Right forelimb (tissue), 1 donor: ENCODE data around the gene UBN2.
"Not testable (repeated sequence)": the region's sequence is repeated elsewhere in the genome, so short reads cannot be mapped to it uniquely, and the experiment has no call there.

Experiments used
- DNase-seq: peaks from one replicate; pipeline ENCODE4 v3.0.0-alpha.2; 2018

Gene UBN2

DNA sequence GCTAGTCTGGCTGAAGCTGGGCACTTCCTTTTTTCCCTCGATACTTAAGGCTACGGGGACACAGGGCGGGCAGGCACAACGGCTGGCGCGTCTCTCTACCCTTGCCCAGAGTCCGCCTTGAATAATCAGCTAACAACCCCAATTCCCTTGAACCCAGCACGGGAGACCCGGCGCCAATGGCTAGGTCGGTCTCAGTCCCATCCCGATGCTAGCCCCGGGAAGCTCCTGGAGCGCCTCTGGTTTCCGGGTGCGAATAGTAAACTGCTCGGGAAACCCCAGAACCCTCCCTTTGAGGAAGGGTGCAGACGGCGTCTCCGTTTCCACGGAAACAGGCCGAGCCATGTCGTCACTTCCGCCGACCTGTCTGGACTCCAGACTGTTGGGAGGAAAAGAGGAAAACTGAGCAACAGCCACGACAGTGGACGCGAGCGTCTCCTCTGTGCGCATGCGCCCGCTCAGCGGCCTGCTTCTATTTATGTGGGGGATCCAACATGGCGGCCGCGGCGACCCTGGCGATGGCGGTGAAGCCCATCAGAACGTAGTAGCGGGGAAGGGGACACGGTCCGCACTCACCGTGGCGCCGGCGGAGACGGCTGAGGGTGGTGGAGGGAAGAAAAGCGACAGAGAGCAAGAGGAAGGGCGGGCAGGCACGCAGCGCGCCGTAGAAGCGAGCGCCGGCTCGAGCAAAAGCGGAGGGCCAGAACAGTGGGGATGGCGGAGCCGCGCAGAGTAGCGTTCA lies at the start of gene UBN2:
Gene UBN2 (plus strand): TSS at position 464 of the 739 bp plus-strand sequence. CDS start 248 bp downstream, at position 712.
- DNase-seq = peak; percentile 97

DNA sequence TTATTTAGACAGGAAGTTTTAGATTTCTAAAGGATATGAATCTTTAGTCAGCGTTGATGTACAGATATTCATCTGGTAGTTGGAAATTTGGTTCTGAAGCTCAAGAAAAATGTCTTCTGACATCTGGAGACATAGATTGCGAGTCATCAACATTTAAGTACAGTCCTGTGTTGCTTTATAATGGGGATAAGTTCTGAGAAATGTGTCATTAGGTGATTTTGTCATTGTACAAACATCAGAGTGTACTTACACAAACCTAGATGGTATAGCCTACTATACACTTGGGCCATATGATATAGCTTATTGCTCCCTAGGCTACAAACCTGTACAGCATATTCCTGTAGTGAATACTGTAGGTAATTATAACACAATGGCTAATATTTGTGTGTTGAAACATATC lies 49.6 kb upstream of the UBN2 start:
- DNase-seq = no peak

DNA sequence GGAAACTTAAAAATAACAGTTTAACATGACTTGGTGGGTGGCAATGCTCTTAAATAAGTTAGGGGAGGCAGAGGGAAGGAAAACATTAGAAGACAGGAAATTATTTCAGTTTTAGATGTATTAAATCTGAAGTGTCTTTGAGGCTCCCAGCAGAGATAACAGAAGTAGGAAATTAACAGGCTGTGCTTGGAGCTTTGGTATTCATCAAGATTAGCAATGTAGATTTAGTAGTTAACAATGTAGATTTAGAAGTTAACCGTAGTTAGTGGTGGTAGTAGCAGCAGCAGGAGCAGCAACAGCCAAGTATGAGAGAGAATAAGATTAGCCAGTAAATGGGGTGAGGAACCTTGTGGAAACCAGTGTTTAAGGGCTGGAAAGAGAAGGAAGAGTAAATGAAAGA lies 48.7 kb upstream of the UBN2 start:
- DNase-seq = no peak

DNA sequence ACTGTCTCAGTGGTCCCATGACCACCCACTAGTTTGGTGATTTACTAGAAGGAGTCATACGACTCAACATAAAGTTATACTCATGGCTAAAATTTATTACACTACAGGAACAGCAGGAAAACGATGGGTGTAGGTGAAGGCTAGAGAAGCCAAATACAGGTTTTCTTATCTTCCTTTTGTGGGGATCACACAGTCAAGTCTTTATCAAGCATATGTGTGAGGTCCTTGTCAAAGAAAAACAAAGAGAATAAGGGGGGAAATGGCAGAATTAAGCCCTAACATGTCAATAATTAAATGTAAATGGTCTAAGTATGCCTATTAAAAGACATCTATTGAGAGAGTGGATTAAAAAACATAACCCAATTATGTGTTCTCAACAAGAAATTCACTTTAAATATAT lies 47.8 kb upstream of the UBN2 start:
- DNase-seq = no peak

DNA sequence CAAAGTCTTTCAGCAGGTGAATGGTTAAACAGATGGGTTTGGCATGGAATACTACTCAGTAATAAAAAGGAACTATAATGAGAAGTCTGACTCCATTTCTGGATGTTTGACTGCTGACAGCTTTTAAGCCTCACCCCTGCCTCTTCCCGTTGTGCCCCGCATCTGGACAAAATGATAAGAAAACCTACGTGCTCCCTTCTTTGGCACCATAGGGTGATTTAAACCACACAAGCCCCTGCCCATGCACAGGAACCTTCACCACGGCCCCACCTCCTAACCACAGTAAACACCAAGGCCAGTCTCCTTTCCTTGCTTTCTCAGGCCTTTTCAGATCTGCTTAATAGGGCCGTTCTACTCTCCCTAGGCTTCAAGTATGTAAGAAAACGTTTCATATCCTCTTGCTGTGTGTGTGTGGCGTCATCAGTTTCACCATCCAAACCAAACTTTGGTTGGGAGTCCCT lies 47.1 kb upstream of the UBN2 start:
- no peak for DNase-seq

DNA sequence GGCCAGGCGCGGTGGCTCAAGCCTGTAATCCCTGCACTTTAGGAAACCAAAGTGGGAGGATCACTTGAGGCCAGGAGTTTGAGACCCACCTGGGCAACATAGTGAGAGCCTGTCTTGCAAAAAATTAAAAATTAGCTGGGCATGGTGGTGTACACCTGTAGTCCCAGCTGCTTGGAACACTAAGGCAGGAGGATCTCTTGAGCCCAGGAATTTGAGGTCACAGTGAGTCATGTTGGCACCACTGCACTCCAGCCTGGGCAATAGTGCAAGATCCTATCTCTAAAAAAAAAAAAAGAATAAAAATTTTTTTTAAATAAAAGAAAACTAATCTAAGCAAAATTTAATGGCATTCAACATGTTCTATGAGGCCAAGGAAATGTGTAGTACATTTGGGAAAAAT lies 44.9 kb upstream of the UBN2 start:
- no peak for DNase-seq

DNA sequence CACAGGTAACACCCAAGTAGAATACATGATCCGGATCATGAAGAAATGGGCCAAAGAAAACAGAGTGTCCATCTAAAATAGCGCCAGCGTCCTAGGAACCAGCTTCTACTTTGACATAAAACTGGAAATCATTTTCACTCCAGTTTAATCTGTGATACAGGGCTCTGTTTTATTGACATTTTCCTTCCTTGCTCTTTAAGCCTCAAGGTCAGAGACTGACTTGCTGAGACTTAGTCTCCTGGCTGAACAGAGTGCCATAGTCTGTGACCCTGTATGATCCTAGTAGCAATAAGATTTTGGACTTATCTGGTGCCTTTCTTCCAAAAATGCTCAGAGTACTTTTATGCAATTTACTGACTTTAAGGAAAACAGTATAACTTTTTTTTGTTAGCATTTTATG lies 41.7 kb upstream of the UBN2 start:
- no peak for DNase-seq

DNA sequence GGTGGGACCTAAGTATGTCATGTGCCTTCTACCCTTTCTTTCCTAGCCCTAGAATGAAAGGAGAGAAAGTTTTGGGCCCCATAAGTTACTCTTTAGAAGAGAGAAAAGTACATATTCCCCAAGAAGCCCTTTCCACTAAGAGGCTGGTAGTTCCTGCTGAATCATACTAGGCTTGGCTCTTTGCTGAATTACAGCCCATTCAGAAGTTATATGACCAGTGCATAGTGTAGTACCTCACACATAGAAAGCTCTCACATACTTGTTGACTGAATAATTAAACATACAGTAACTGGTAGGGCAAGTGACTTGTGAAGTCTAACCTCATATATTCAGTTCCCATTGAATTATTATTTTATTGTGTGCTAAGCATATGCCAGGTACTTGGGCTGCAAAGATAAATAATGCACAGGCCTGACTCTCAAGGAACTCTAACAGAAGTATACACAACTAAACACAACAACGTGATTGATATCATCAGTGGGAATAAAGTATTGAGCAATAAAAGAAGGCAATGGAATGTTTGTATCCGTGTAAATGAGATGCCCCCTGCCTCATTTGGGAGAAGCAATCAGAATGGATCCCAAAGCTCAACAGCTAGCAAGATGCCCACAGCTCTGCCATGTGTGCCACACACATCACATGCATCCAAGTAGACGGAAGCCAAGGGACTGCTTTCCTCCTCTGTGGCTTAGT lies 38.9 kb upstream of the UBN2 start:
- DNase-seq = no peak

DNA sequence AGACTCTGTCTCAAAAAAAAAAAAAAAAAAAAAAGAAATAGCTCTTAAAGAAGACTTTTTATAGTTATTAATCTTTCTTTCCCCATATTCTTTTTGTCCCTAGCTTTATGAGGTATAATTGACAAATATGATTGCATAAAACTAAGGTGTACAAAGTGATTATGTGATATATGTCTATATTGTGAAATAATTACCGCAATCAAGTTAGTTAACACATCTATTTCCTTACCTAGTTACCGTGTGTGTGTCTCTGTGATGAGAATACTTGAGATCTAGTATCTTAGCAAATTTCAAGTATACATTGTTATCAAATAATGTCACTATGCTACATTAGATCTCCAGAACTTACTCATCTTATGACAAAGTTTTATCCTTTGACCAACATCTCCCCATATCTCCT lies 30.7 kb upstream of the UBN2 start:
- no peak for DNase-seq

DNA sequence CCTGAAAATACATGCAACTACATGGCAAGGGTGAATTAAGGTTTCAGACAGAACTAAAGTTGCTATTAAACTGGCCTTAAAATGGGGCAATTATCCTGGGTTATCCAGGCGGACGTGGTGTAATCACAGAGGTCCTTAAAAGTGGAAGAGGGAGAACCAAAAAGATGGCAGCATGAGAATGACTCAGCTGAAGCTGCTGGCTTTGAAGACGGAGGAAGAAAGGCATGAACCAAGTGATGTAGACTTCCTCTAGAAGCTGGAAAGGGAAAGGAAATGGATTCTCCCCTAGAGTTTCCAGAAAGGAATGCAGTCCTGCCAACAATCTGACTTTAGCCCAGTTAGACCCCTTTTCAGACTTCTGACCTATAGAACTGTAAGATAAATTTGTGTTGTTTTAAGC lies 27.0 kb upstream of the UBN2 start:
- DNase-seq = no peak

DNA sequence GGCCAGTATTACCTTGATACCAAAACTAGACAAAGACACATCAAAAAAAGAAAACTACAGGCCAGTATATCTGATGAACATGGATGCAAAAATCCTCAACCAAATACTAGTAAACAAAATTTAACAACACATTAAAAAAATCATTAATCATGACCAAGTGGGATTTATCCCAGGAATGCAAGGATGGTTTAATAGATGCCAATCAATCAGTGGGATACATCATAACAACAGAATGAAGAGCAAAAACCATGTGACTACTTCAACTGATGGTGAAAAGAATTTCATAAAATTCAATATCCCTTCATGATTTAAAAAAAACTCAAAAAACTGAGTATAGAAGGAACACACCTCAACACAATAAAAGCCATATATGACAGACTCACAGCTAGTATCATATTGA lies 25.2 kb upstream of the UBN2 start:
- DNase-seq = no peak

DNA sequence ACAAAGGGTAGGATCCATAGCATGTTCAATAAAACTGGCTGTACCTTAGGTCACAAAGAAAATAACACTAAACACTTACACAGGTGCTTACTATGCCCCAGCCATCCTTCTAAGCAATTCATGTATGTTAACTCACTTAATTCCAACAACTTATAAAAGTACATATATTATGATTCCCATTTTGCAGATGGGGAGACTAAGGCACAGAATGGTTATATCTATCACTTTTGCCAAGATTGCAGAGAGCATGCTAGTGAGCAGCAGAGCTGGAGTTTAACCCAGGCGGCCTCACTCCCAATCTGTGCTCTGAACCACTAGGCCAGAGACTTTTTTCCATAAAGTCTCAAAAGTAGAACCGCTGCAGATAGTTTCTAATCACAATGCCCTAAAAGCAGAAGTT lies 18.9 kb upstream of the UBN2 start:
- DNase-seq = no peak

DNA sequence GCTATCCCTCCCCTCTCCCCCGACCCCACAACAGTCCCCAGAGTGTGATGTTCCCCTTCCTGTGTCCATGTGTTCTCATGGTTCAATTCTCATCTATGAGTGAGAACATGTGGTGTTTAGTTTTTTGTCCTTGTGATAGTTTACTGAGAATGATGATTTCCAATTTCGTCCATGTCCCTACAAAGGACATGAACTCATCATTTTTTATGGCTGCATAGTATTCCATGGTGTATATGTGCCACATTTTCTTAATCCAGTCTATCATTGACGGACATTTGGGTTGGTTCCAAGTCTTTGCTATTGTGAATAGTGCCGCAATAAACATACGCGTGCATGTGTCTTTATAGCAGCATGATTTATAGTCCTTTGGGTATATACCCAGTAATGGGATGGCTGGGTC lies 17.5 kb upstream of the UBN2 start:
- DNase-seq = not testable (repeated sequence)

DNA sequence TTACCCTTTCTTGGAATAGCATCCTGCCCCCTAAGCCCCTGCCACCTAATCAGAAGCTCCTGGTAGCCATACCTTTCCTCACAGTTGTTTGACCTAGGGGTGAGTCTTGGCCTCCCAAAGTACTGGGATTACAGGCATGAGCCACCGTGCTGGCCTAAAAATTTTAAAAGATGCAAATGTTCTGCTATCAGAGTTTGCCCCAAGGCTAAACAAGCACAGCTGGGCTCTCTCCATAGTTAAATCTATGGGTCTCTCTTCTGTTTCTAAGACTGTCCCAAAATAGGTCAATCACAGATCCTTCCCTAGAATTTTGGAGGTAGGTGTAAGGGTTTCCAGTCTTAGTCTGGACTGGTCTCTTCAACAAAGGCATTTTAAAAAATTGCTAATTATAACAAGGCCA lies 12.9 kb upstream of the UBN2 start:
- DNase-seq = no peak

DNA sequence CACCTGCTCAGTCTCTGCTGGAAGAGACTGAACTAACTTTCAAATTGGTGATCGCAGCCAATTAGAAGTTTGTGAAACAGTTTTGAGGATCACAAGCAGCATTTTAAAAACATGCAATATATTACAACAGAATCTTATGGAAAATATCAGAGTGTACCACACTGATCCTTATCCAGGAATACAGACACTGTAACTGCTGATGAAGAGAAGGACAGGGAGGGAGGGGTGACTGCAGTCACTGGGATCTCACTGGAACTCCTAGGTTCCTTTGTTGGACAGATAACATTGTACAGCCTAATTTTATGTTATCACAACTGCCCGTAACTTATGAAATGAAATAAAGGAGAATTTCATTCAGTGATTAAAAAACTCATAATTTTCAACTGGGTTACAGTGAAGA lies 6.8 kb upstream of the UBN2 start:
- no peak for DNase-seq

DNA sequence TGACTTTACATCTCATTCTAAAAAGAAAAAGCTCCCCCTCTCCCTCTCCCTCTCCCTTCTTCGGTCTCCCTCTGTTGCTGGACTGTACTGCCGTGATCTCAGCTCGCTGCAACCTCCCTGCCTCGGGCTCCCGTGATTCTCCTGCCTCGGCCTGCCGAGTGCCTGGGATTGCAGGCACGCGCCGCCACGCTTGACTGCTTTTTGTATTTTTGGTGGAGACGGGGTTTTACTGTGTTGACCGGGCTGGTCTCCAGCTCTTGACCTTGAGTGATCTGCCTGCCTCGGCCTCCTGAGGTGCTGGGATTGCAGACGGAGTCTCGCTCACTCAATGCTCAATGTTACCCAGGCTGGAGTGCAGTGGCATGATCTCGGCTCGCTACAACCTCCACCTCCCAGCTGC lies 6.2 kb upstream of the UBN2 start:
- DNase-seq = not testable (repeated sequence)

DNA sequence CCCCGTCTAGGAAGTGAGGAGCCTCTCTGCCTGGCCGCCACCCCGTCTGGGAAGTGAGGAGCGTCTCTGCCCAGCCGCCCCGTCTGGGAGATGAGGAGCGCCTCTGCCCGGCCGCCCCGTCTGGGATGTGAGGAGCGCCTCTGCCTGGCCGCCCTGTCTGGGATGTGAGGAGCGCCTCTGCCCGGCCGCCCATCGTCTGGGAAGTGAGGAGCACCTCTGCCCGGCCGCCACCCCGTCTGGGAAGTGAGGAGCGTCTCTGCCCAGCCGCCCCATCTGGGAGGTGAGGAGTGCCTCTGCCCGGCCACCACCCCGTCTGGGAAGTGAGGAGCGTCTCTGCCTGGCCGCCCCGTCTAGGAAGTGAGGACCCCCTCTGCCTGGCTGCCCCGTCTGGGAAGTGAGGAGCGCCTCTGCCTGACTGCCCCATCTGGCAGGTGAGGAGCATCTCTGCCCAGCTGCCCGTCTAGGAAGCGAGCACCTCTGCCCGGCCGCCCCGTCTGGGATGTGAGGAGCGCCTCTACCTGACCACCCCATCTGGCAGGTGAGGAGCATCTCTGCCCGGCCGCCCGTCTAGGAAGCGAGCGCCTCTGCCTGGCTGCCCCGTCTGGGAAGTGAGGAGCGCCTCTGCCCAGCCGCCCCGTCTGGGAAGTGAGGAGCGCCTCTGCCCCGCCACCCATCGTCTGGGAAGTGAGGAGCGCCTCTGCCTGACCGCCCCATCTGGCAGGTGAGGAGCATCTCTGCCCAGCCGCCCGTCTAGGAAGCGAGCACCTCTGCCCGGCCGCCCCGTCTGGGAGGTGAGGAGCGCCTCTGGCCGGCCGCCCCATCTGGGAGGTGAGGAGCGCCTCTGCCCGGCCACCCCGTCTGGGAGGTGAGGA lies 5.5 kb upstream of the UBN2 start:
- not testable (repeated sequence) for DNase-seq

DNA sequence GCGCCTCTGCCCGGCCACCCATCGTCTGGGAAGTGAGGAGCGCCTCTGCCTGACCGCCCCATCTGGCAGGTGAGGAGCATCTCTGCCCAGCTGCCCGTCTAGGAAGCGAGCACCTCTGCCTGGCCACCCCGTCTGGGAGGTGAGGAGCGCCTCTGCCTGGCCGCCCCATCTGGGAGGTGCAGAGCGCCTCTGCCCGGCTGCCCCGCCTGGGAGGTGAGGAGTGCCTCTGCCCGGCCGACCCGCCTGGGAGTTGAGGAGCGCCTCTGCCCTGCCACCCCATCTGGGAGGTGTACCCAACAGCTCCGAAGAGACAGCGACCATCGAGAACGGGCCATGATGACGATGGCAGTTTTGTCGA lies 4.9 kb upstream of the UBN2 start:
- not testable (repeated sequence) for DNase-seq

DNA sequence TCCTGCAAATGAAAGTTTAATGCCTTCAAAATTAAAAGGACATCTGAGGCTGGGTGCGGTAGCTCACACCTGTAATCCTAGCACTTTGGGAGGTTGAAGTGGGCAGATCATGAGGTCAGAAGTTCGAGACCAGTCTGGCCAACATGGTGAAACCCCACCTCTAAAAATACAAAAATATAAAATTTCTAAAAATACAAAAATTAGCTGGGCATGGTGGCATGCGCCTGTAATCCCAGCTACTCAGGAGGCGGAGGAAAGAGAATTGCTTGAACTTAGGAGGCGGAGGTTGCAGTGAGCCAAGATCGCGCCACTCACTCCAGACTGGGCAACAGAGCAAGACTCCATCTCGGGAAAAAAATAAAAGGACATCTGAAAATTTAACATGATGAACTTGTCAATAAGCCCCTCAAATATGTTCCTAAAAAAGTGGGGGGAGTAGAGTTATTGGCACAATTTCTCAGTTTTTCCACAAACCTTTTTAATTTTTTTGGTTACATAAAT lies 4.0 kb upstream of the UBN2 start:
- not testable (repeated sequence) for DNase-seq

DNA sequence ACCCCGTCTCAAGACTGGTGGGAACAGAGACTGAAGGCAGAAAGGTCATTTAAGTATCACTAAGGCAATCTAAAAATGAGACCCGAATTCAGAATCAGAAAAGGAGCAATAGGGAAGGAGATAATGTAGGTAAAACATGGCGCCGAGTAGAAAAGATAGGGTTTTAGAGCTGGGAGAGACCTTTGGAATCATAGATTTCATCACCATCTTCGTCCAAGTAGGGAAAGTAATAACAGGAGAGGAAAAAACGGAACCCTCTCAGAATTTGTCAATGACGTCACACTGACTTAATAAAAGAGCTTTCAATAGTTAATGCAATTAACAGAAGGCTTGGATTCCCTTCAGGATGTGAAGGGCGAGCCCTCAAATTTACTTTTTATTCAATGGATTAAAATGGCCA lies 1.0 kb upstream of the UBN2 start:
- no peak for DNase-seq

DNA sequence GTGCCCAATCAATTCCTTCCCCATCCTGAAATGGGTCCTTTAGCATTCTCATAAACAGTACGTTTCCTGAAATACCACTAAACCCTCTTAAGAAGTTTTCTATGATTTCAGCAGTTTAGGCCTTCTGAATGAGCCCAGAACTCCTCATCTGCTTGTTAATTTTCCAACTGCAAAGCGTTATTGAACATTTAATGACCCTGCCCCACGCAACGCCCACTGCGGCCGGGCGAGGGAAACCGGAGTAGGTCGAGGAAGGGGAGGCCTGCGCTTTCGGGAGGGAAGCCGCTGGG lies 608 bp upstream of the UBN2 start:
- no peak for DNase-seq

DNA sequence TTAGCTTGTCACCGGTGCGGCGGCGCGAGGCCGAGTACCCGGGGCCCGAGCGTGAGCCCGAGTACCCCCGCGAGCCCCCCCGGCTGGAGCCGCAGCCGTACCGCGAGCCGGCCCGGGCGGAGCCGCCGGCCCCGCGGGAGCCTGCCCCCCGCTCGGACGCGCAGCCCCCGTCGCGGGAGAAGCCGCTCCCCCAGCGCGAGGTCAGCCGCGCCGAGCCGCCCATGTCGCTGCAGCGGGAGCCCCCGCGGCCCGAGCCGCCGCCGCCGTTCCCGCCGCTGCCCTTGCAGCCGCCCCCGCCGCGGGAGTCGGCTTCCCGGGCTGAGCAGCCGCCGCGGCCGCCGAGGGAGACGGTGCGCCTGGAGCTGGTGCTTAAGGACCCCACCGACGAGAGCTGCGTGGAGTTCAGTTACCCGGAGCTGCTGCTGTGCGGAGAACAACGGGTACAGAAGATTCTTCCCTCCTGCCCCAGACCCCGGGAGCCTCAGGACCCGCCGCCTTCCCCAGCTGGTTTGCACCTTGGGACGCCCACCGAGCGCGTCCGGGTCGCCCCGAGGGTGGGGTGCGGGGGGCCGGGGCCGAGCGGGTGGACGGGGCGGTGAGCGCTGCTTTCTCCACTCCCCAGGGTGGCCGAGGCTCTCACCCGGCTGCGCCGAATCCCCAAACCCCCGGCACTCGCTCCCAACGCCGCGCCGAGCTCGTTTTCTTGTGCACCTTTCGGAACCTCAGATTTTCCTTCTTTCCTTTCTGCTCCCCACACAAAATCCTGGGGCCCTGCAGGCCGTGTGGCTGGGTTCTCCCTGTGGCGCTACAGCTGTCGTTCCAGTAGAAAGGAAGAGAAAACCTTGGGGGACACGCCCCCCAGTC lies 708 bp downstream of the UBN2 start:
- DNase-seq = peak; percentile 52

DNA sequence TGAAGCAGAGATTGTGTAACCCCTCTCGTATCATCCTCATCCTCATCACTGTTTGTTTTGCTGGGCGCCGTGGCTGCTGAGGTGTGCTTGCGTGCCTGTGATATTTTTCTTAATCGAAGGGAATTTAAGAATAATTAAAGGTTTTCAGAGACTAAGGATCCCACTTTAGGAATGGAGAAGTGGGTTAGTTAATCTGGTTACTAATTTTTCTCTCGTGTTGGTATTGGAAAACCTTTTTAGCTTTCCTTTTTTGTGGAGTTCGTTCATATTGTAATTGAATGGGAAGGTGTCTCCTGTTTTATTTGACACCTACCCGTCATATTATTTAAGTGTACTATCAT lies 1.3 kb downstream of the UBN2 start:
- DNase-seq = no peak
